ENCODE measurements around the gene BEST4.

DNA sequence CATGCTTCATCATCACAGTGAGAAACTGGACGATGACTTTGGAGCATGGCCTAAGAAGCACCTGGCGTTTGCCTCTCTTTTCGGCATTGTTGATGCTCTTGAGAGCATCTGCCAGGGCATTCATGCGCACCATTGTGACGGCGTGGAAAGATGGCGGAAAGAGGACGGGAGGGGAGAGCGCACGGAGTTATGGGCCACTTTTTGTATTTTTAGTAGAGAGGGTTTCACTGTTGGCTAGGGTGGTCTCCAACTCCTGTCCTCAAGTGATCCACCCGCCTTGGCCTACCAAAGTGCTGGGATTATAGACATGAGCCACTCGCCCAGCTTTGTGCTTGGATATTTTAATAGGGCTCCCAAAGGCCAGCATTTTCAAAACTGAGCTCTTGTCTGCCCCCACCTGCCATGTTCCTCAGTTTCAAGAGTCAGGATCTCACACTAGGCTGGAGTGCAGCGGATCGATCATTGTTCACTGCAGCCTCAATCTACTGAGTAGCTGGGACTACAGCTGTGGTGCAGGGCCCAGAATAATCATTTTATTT, 7.3 kb downstream of the BEST4 start:
- TF ChIP-seq, protein P1, sequence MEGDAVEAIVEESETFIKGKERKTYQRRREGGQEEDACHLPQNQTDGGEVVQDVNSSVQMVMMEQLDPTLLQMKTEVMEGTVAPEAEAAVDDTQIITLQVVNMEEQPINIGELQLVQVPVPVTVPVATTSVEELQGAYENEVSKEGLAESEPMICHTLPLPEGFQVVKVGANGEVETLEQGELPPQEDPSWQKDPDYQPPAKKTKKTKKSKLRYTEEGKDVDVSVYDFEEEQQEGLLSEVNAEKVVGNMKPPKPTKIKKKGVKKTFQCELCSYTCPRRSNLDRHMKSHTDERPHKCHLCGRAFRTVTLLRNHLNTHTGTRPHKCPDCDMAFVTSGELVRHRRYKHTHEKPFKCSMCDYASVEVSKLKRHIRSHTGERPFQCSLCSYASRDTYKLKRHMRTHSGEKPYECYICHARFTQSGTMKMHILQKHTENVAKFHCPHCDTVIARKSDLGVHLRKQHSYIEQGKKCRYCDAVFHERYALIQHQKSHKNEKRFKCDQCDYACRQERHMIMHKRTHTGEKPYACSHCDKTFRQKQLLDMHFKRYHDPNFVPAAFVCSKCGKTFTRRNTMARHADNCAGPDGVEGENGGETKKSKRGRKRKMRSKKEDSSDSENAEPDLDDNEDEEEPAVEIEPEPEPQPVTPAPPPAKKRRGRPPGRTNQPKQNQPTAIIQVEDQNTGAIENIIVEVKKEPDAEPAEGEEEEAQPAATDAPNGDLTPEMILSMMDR (conservative IDR thresholded peaks at IDR 0.05; ENCODE audit: low read depth, low read length) = no peak
- no peak for TF ChIP-seq POLR2A (IDR thresholded peaks at IDR 0.05; ENCODE audit: low read depth, low read length)
- TF ChIP-seq RCOR1 (IDR thresholded peaks at IDR 0.05; ENCODE audit: insufficient replicate concordance, low read length) = no peak
